Type B pancreatic cell (in vitro differentiated cells): Measurements from ENCODE around the gene GRIN1. TPM values are rescaled to one million over a fixed set of nuclear protein-coding genes. Genes with fewer than 3 reads are reported as not detected.

Source experiments
- DNase-seq: peaks from one replicate; pipeline ENCODE4 v3.0.0; 2021; ENCODE audit warnings: mixed read lengths; ENCODE audit not compliant: unreplicated experiment; ENCODE audit errors: extremely low spot score
- H3K27ac Mint-ChIP-seq: 2 replicates; pipeline ENCODE4 v1.8.0; 2021; ENCODE audit warnings: mild to moderate bottlenecking, mixed read lengths
- H3K27me3 Mint-ChIP-seq: 2 replicates; pipeline ENCODE4 v1.8.0; 2021; ENCODE audit warnings: mixed read lengths
- H3K36me3 Mint-ChIP-seq: 2 replicates; pipeline ENCODE4 v1.8.0; 2021; ENCODE audit warnings: mixed read lengths
- H3K4me1 Mint-ChIP-seq: one replicate; pipeline ENCODE4 v1.8.0; 2021; ENCODE audit warnings: mixed read lengths; ENCODE audit not compliant: unreplicated experiment
- H3K4me3 Mint-ChIP-seq: 2 replicates; pipeline ENCODE4 v1.8.0; 2021; ENCODE audit warnings: mild to moderate bottlenecking, mixed read lengths
- H3K9me3 Mint-ChIP-seq: 2 replicates; pipeline ENCODE4 v1.8.0; 2021; ENCODE audit warnings: mixed read lengths
- total RNA-seq: library from RNA; stranded (reverse); gene quantifications from 2 replicates; pipeline ENCODE4 v1.2.1, GENCODE V29; 2021; ENCODE audit warnings: low replicate concordance
- TF ChIP-seq, protein P1 (sequence below): fragments of 200-600 bp; sonication (generic); conservative IDR thresholded peaks from 2 replicates; pipeline ENCODE4 v1.5.0; 2021; ENCODE audit warnings: antibody characterized with exemption, mild to moderate bottlenecking

The GRIN1 gene
- total RNA-seq, 1 donor from 2014 or later = 0.94 TPM

DNA sequence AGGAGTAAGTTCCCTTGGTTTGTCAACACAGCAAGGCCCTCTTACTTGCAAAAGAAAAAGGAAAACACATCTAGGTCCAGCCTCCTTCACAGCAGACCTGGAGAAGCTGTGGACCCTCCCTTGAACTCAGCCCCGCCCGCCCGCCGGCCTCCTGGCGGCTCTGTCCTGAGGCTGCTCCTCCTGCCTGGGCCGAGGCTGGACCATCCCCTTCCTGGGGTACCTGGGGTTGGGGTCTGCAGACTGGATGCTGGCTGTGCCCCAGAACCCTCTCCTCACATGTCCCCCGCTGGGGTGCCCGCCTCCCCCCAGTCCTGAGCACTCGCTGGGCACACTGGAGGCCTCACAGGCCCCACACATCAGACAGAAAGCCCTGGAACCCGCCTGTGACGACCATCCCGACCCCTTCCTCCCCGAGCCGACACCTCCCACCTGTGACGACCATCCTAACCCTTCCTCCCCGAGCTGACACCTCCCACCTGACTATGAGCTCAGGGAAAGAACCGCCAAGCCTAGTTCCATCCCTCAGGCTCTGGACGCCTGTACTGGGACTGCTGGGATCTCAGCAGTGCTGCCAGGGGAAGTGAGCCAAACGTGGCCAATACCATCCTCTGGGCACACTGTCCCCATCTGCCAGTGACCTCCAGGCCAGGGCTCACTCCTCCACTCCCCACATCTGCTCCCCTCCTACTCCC, 40.1 kb downstream of the GRIN1 start:
- no peak for DNase-seq
- H3K4me1 Mint-ChIP-seq = no peaks in the 10 kb centered on the region
- no peak overlapping the region for H3K4me3 Mint-ChIP-seq
- H3K9me3 Mint-ChIP-seq = no peaks in the 10 kb centered on the region
- H3K27ac Mint-ChIP-seq = no peak overlapping the region
- no peaks in the 10 kb centered on the region for H3K36me3 Mint-ChIP-seq
- TF ChIP-seq, protein P1, sequence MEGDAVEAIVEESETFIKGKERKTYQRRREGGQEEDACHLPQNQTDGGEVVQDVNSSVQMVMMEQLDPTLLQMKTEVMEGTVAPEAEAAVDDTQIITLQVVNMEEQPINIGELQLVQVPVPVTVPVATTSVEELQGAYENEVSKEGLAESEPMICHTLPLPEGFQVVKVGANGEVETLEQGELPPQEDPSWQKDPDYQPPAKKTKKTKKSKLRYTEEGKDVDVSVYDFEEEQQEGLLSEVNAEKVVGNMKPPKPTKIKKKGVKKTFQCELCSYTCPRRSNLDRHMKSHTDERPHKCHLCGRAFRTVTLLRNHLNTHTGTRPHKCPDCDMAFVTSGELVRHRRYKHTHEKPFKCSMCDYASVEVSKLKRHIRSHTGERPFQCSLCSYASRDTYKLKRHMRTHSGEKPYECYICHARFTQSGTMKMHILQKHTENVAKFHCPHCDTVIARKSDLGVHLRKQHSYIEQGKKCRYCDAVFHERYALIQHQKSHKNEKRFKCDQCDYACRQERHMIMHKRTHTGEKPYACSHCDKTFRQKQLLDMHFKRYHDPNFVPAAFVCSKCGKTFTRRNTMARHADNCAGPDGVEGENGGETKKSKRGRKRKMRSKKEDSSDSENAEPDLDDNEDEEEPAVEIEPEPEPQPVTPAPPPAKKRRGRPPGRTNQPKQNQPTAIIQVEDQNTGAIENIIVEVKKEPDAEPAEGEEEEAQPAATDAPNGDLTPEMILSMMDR = no peak
- peaks cover 5% of the 10 kb centered on the region for H3K27me3 Mint-ChIP-seq

DNA sequence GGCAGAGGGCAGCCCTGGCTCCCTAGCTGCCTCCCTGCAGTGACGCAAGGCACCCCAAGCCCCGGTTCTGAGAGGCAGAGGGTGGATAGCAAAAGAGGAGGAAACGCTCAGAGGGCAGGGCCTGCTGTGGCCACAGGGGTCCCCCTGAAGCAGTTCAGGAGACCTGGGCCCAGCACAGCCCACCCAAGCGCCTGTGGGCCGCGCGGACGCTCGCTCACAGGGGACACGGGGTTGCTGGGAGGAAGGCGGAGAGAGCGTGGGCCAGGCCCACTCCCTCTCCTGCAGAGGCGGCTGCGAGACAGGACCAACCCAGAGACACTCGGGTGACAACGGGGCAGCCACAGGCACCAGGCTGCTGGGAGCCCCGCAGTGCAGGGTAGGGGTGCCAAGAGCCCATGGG, 40.8 kb downstream of the GRIN1 start:
- Mint-ChIP-seq H3K27ac (no peak overlapping the region), H3K4me3 (no peak overlapping the region), H3K27me3 (peaks cover 5% of the 10 kb centered on the region), H3K9me3 (no peaks in the 10 kb centered on the region), H3K36me3 (no peaks in the 10 kb centered on the region), H3K4me1 (no peaks in the 10 kb centered on the region)
- DNase-seq = no peak
- TF ChIP-seq, protein P1 = no peak

DNA sequence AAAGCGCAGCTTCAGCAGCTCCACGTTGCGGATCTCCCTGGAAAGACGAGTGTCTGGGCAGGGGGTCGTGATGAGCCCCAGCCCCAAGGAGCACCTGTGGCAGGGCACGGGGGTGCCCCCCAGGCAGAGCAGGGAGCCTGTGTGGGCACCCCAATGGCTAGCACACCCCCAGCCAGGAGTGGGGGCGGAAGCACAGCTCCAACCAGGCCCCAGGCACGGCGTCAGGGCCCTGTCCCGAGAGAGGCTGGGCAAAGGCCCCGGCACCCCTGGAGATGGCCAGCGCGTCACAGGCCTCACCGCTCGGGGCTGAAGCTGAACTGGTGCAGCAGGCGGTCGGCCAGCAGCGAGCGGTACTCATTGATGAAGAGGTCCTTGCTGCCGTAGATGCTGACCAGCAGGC, 41.5 kb downstream of the GRIN1 start:
- H3K4me1 Mint-ChIP-seq = no peaks in the 10 kb centered on the region
- H3K4me3 Mint-ChIP-seq = no peak overlapping the region

DNA sequence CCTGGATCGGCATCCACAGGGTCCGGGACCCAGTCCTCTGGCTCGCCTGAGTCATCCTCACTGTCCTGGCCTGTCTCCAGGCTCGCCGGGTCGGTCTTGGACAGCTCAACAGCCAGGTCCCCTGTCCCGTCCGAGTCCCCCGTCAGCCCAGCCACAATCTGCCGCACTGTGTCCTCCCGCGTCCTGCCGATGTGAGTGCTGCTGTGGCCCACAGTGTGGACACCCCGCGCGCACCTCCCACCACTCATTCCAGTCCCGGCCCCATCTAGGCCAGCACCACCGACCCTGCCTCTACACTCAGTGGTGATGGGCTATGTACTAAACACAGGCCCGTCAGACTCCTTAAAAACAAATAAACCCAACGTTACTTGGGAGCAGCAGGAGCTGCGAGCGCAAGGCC, 42.7 kb downstream of the GRIN1 start:
- H3K27ac Mint-ChIP-seq = no peak overlapping the region
- no peaks in the 10 kb centered on the region for H3K36me3 Mint-ChIP-seq
- peaks cover 1% of the 10 kb centered on the region for H3K4me1 Mint-ChIP-seq
- DNase-seq = no peak
- H3K27me3 Mint-ChIP-seq = no peaks in the 10 kb centered on the region
- no peak overlapping the region for H3K4me3 Mint-ChIP-seq
- TF ChIP-seq, protein P1 = no peak
- H3K9me3 Mint-ChIP-seq = no peaks in the 10 kb centered on the region

More for the DNA sequence above, 41.5 kb downstream of the GRIN1 start:
- no peak for DNase-seq
- TF ChIP-seq, protein P1 = no peak
- no peaks in the 10 kb centered on the region for H3K36me3 Mint-ChIP-seq
- peaks cover 5% of the 10 kb centered on the region for H3K27me3 Mint-ChIP-seq
- no peak overlapping the region for H3K27ac Mint-ChIP-seq
- no peaks in the 10 kb centered on the region for H3K9me3 Mint-ChIP-seq

DNA sequence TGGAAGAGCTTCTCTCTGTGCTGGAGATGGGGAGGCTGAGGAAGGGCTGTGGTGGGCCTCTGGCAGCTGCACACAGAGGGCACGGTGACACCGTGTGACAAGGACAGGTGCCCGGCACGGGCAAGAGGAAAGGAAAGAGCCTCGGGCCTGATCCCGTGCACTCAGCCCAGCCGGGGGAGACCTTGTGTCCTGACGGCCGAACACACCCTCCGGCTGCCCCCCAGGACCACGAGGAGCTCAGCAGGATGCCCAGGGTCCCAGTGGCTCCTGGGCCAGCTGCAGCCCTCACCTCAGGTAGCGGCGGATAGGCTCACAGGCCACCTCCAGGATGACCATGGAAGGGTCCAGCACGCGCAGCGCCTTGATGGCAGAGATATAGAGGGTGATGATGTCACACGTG, 43.9 kb downstream of the GRIN1 start:
- Mint-ChIP-seq H3K27ac (no peak overlapping the region), H3K36me3 (no peaks in the 10 kb centered on the region), H3K4me1 (peaks cover 5% of the 10 kb centered on the region), H3K27me3 (no peaks in the 10 kb centered on the region), H3K4me3 (no peak overlapping the region), H3K9me3 (no peaks in the 10 kb centered on the region)
- DNase-seq = no peak
- TF ChIP-seq, protein P1 = no peak
